ENCODE data around the gene LGR5. TPM values are rescaled to one million over a fixed set of nuclear protein-coding genes. Genes with fewer than 3 reads are reported as not detected.

The LGR5 gene
- total RNA-seq, 1 donor from 2014 or later = 0.54 TPM

DNA sequence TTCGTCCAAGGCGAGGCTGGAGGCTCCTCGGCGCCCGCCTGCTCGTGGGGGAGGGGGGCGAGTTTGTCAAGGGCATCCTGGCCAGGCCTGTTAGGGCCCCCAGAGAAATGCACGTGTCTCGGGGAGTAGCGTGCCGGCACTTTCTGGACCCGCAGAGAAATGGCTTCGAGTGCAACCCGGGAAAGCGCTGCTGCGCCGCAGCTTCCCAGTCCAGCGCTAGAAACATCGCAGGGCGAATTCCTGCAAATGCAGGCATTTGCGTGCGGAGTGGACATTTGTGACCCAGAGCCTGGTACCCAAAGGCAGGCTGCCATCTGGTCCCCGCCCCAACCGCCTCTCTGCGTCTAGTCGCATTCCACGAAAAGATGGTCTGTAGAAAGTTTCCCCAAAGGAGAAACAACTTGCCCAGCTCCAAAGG is 756 bp downstream of the LGR5 start:
- H3K4me1 Mint-ChIP-seq = peaks cover 26% of the 10 kb centered on the region
- peak in 1 of 2 experiments; percentile 43 for DNase-seq (ENCODE audit: low spot score in 2 of 2, unreplicated experiment in 2 of 2)
- peaks cover 84% of the 10 kb centered on the region for H3K27me3 Mint-ChIP-seq (ENCODE audit: low read depth)
- peak overlapping the region; percentile 72 for H3K4me3 Mint-ChIP-seq
- no peak overlapping the region for H3K27ac Mint-ChIP-seq
- no peaks in the 10 kb centered on the region for H3K36me3 Mint-ChIP-seq
- peaks cover 16% of the 10 kb centered on the region for H3K9me3 Mint-ChIP-seq
- TF ChIP-seq, protein P1, sequence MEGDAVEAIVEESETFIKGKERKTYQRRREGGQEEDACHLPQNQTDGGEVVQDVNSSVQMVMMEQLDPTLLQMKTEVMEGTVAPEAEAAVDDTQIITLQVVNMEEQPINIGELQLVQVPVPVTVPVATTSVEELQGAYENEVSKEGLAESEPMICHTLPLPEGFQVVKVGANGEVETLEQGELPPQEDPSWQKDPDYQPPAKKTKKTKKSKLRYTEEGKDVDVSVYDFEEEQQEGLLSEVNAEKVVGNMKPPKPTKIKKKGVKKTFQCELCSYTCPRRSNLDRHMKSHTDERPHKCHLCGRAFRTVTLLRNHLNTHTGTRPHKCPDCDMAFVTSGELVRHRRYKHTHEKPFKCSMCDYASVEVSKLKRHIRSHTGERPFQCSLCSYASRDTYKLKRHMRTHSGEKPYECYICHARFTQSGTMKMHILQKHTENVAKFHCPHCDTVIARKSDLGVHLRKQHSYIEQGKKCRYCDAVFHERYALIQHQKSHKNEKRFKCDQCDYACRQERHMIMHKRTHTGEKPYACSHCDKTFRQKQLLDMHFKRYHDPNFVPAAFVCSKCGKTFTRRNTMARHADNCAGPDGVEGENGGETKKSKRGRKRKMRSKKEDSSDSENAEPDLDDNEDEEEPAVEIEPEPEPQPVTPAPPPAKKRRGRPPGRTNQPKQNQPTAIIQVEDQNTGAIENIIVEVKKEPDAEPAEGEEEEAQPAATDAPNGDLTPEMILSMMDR (IDR thresholded peaks at IDR 0.05; ENCODE audit: unreplicated experiment) = no peak

- DNase-seq (ENCODE audit: low spot score in 2 of 2, unreplicated experiment in 2 of 2) = no peak
- H3K4me1 Mint-ChIP-seq = peaks cover 26% of the 10 kb centered on the region
- TF ChIP-seq, protein P1 (IDR thresholded peaks at IDR 0.05; ENCODE audit: unreplicated experiment) = no peak
- peaks cover 10% of the 10 kb centered on the region for H3K9me3 Mint-ChIP-seq
- H3K27ac Mint-ChIP-seq = no peak overlapping the region
- H3K4me3 Mint-ChIP-seq = peak overlapping the region; percentile 72
- H3K36me3 Mint-ChIP-seq = no peaks in the 10 kb centered on the region
- H3K27me3 Mint-ChIP-seq (ENCODE audit: low read depth) = peaks cover 84% of the 10 kb centered on the region
These were observed 1.5 kb downstream of the LGR5 start for GRCh38 chr12:71440763-71441748.

GRCh38 chr12:71441836-71442566 is 2.4 kb downstream of the LGR5 start:
- no peak overlapping the region for H3K27ac Mint-ChIP-seq
- H3K4me1 Mint-ChIP-seq = peaks cover 26% of the 10 kb centered on the region
- TF ChIP-seq, protein P1 (IDR thresholded peaks at IDR 0.05; ENCODE audit: unreplicated experiment) = no peak
- H3K9me3 Mint-ChIP-seq = peaks cover 6% of the 10 kb centered on the region
- H3K27me3 Mint-ChIP-seq (ENCODE audit: low read depth) = peaks cover 88% of the 10 kb centered on the region
- no peaks in the 10 kb centered on the region for H3K36me3 Mint-ChIP-seq
- no peak for DNase-seq (ENCODE audit: low spot score in 2 of 2, unreplicated experiment in 2 of 2)
- H3K4me3 Mint-ChIP-seq = no peak overlapping the region

GRCh38 chr12:71442567-71442931 is 3.0 kb downstream of the LGR5 start:
- DNase-seq (ENCODE audit: low spot score in 2 of 2, unreplicated experiment in 2 of 2) = no peak
- peaks cover 88% of the 10 kb centered on the region for H3K27me3 Mint-ChIP-seq (ENCODE audit: low read depth)
- peaks cover under 1% of the 10 kb centered on the region for H3K9me3 Mint-ChIP-seq
- no peaks in the 10 kb centered on the region for H3K36me3 Mint-ChIP-seq
- no peak overlapping the region for H3K27ac Mint-ChIP-seq
- no peak overlapping the region for H3K4me3 Mint-ChIP-seq
- peaks cover 26% of the 10 kb centered on the region for H3K4me1 Mint-ChIP-seq
- TF ChIP-seq, protein P1 (IDR thresholded peaks at IDR 0.05; ENCODE audit: unreplicated experiment) = no peak

DNA sequence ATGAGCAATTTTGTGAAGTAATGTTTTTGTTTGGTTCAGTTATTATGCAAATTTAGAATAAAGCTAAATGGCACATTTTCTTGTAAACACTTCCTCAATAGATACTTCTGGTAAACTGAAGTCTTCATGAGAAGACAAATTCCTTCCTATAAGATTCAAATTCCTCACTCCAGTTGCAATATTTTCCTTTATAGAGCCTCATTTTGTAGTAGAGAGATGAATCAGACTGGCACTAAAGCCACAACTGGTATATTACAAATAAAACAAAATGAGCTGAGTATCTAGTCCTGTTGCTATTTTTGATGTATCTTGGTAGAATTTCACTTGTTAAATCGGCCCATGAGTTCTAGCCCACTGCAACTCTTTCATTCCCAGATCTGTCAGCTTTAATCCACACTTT is 5.5 kb downstream of the LGR5 start:
- H3K9me3 Mint-ChIP-seq = no peaks in the 10 kb centered on the region
- peaks cover 81% of the 10 kb centered on the region for H3K27me3 Mint-ChIP-seq (ENCODE audit: low read depth)
- H3K27ac Mint-ChIP-seq = no peak overlapping the region
- H3K36me3 Mint-ChIP-seq = no peaks in the 10 kb centered on the region
- H3K4me1 Mint-ChIP-seq = peaks cover 16% of the 10 kb centered on the region
- no peak overlapping the region for H3K4me3 Mint-ChIP-seq
- DNase-seq (ENCODE audit: low spot score in 2 of 2, unreplicated experiment in 2 of 2) = no peak
- TF ChIP-seq, protein P1 (IDR thresholded peaks at IDR 0.05; ENCODE audit: unreplicated experiment) = no peak
